K562 (cell line): ENCODE measurements around the gene INHA. TPM values are rescaled to one million over a fixed set of nuclear protein-coding genes. Genes with fewer than 3 reads are reported as not detected.

Source experiments
- KDM5B ChIP-seq: fragments of 200-600 bp; sonication (generic); IDR thresholded peaks from 2 replicates; pipeline ENCODE4 v1.6.1; 2012; ENCODE audit warnings: low read depth, mild to moderate bottlenecking, moderate library complexity, low read length, control low read depth, inconsistent platforms; ENCODE audit not compliant: insufficient replicate concordance
- NFE2 ChIP-seq: IDR thresholded peaks from 2 replicates; pipeline ENCODE4 v1.6.1; 2014; ENCODE audit warnings: antibody characterized with exemption, low read depth
- POLR2H ChIP-seq: IDR thresholded peaks from 2 replicates; pipeline ENCODE4 v1.6.1; 2016; ENCODE audit warnings: missing genetic modification characterization, low read depth, mild to moderate bottlenecking, control low read depth, missing compliant biosample characterization, moderate library complexity
- ZNF146 ChIP-seq: IDR thresholded peaks from one replicate; pipeline ENCODE4 v1.6.1; 2018; ENCODE audit warnings: missing compliant biosample characterization; ENCODE audit not compliant: unreplicated experiment
- polyA plus RNA-seq, 8 experiments: library from polyadenylated mRNA; depleted of rRNA in 4 of 8; stranded (reverse) in 5 of 8; unstranded in 3 of 8; fragments of >200 nt; fragmentation: Nextera tagmentation in 2 of 8; fragmentation: Illumina TruSeq in 1 of 8; extraction: Ambion mirVana in 2 of 8; extraction: Trizol in 1 of 8; gene quantifications; 2 replicates each; pipeline versions ENCODE4 v1.2.1 to v1.2.3, GENCODE V29; 2011 to 2014; ENCODE audit warnings: inconsistent platforms in 1 of 8, missing spikeins in 1 of 8
- total RNA-seq, 7 experiments: library from RNA; depleted of rRNA in 6 of 7; stranded (reverse); fragments of >200 nt in 6 of 7; fragmentation: Illumina TruSeq in 2 of 7; extraction: Trizol in 2 of 7; gene quantifications; 2 replicates each; pipeline versions ENCODE4 v1.2.1 to v1.2.3, GENCODE V29; 2011 to 2021; ENCODE audit warnings: low replicate concordance in 1 of 7
- TF ChIP-seq, protein P1 (sequence below): fragments of 450-650 bp; IDR thresholded peaks from 2 replicates; pipeline ENCODE4 v1.6.1; 2016; ENCODE audit warnings: low read depth
- TF ChIP-seq, protein P2 (sequence below): fragments of 250-450 bp; sonication (Bioruptor Pico); IDR thresholded peaks from 2 replicates; pipeline ENCODE4 v1.4.0; 2020
- TF ChIP-seq, protein P3 (sequence below), 2 experiments: fragments of 450-650 bp; IDR thresholded peaks; 2 replicates each; pipeline ENCODE4 v1.6.1; 2018; ENCODE audit warnings: mild to moderate bottlenecking in 2 of 2, low read depth in 1 of 2; ENCODE audit not compliant: partially characterized antibody in 2 of 2
- TF ChIP-seq, protein P4 (sequence below): fragments of 450-650 bp; IDR thresholded peaks from 2 replicates; pipeline ENCODE4 v1.6.1; 2014; ENCODE audit warnings: low read depth, mild to moderate bottlenecking, moderate library complexity, borderline replicate concordance
- TF ChIP-seq, protein P5 (sequence below), 2 experiments: IDR thresholded peaks; 2 replicates each; pipeline ENCODE4 v1.6.1; 2011; ENCODE audit warnings: borderline replicate concordance in 1 of 2, control low read depth in 1 of 2, low read depth in 1 of 2, low read length in 1 of 2, mild to moderate bottlenecking in 1 of 2, mixed read lengths in 1 of 2, moderate library complexity in 1 of 2; ENCODE audit not compliant: insufficient read depth in 1 of 2, insufficient read length in 1 of 2, poor library complexity in 1 of 2, severe bottlenecking in 1 of 2; ENCODE audit errors: extremely low read depth in 1 of 2

INHA gene
- total and polyA plus RNA-seq, 9 of the 15 experiments (the other 6 are each of a cell fraction or from before 2014, with no cell fraction given), result 0.07 to 1.9 (median 0.40) TPM

DNA sequence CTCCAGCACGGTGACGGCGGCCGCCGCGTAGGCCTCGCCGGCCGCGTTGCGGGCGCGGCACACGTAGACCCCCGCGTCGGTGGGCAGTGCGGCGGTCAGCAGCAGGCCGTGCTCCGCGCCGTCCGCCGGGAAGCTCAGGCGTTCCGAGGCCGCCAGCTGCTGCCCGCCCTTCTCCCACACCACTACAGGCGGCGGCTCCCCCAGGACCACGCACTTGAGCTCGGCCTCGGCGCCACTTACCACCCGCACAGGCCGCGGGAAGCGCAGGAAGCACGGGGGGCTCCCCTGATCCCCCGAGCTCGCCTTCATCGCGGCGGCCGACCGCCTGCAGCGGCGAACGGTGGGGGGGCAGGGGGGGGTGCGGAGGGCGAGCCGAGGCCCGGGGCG, 1.2 kb upstream of the INHA start (continued):
- TF ChIP-seq, protein P1, sequence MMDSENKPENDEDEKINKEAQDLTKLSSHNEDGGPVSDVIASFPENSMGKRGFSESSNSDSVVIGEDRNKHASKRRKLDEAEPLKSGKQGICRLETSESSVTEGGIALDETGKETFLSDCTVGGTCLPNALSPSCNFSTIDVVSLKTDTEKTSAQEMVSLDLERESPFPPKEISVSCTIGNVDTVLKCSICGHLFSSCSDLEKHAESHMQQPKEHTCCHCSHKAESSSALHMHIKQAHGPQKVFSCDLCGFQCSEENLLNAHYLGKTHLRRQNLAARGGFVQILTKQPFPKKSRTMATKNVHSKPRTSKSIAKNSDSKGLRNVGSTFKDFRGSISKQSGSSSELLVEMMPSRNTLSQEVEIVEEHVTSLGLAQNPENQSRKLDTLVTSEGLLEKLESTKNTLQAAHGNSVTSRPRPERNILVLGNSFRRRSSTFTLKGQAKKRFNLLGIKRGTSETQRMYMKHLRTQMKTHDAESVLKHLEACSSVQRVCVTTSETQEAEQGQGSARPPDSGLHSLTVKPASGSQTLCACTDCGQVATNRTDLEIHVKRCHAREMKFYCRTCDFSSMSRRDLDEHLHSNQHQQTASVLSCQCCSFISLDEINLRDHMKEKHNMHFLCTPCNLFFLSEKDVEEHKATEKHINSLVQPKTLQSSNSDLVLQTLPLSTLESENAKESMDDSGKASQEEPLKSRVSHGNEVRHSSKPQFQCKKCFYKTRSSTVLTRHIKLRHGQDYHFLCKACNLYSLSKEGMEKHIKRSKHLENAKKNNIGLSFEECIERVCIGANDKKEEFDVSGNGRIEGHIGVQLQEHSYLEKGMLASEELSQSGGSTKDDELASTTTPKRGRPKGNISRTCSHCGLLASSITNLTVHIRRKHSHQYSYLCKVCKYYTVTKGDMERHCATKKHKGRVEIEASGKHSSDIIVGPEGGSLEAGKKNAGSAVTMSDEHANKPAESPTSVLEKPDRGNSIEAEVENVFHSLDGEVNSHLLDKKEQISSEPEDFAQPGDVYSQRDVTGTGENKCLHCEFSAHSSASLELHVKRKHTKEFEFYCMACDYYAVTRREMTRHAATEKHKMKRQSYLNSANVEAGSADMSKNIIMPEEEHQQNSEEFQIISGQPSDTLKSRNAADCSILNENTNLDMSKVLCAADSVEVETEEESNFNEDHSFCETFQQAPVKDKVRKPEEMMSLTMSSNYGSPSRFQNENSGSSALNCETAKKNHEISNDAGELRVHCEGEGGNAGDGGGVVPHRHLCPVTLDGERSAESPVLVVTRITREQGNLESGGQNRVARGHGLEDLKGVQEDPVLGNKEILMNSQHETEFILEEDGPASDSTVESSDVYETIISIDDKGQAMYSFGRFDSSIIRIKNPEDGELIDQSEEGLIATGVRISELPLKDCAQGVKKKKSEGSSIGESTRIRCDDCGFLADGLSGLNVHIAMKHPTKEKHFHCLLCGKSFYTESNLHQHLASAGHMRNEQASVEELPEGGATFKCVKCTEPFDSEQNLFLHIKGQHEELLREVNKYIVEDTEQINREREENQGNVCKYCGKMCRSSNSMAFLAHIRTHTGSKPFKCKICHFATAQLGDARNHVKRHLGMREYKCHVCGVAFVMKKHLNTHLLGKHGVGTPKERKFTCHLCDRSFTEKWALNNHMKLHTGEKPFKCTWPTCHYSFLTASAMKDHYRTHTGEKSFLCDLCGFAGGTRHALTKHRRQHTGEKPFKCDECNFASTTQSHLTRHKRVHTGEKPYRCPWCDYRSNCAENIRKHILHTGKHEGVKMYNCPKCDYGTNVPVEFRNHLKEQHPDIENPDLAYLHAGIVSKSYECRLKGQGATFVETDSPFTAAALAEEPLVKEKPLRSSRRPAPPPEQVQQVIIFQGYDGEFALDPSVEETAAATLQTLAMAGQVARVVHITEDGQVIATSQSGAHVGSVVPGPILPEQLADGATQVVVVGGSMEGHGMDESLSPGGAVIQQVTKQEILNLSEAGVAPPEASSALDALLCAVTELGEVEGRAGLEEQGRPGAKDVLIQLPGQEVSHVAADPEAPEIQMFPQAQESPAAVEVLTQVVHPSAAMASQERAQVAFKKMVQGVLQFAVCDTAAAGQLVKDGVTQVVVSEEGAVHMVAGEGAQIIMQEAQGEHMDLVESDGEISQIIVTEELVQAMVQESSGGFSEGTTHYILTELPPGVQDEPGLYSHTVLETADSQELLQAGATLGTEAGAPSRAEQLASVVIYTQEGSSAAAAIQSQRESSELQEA, result no peak
- peak; percentile 25 for TF ChIP-seq KDM5B
- TF ChIP-seq, protein P2, sequence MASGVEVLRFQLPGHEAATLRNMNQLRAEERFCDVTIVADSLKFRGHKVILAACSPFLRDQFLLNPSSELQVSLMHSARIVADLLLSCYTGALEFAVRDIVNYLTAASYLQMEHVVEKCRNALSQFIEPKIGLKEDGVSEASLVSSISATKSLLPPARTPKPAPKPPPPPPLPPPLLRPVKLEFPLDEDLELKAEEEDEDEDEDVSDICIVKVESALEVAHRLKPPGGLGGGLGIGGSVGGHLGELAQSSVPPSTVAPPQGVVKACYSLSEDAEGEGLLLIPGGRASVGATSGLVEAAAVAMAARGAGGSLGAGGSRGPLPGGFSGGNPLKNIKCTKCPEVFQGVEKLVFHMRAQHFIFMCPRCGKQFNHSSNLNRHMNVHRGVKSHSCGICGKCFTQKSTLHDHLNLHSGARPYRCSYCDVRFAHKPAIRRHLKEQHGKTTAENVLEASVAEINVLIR (CRISPR knock-in tag), result no peak
- TF ChIP-seq, protein P3, sequence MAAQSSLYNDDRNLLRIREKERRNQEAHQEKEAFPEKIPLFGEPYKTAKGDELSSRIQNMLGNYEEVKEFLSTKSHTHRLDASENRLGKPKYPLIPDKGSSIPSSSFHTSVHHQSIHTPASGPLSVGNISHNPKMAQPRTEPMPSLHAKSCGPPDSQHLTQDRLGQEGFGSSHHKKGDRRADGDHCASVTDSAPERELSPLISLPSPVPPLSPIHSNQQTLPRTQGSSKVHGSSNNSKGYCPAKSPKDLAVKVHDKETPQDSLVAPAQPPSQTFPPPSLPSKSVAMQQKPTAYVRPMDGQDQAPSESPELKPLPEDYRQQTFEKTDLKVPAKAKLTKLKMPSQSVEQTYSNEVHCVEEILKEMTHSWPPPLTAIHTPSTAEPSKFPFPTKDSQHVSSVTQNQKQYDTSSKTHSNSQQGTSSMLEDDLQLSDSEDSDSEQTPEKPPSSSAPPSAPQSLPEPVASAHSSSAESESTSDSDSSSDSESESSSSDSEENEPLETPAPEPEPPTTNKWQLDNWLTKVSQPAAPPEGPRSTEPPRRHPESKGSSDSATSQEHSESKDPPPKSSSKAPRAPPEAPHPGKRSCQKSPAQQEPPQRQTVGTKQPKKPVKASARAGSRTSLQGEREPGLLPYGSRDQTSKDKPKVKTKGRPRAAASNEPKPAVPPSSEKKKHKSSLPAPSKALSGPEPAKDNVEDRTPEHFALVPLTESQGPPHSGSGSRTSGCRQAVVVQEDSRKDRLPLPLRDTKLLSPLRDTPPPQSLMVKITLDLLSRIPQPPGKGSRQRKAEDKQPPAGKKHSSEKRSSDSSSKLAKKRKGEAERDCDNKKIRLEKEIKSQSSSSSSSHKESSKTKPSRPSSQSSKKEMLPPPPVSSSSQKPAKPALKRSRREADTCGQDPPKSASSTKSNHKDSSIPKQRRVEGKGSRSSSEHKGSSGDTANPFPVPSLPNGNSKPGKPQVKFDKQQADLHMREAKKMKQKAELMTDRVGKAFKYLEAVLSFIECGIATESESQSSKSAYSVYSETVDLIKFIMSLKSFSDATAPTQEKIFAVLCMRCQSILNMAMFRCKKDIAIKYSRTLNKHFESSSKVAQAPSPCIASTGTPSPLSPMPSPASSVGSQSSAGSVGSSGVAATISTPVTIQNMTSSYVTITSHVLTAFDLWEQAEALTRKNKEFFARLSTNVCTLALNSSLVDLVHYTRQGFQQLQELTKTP (IDR thresholded peaks at IDR 0.05; ENCODE audit: low read depth in 1 of 2, partially characterized antibody in 2 of 2), result no peak
- no peak for TF ChIP-seq NFE2
- no peak for TF ChIP-seq POLR2H
- TF ChIP-seq, protein P4, sequence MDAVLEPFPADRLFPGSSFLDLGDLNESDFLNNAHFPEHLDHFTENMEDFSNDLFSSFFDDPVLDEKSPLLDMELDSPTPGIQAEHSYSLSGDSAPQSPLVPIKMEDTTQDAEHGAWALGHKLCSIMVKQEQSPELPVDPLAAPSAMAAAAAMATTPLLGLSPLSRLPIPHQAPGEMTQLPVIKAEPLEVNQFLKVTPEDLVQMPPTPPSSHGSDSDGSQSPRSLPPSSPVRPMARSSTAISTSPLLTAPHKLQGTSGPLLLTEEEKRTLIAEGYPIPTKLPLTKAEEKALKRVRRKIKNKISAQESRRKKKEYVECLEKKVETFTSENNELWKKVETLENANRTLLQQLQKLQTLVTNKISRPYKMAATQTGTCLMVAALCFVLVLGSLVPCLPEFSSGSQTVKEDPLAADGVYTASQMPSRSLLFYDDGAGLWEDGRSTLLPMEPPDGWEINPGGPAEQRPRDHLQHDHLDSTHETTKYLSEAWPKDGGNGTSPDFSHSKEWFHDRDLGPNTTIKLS, result no peak
- TF ChIP-seq ZNF146, result no peak
- TF ChIP-seq, protein P5, sequence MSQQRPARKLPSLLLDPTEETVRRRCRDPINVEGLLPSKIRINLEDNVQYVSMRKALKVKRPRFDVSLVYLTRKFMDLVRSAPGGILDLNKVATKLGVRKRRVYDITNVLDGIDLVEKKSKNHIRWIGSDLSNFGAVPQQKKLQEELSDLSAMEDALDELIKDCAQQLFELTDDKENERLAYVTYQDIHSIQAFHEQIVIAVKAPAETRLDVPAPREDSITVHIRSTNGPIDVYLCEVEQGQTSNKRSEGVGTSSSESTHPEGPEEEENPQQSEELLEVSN (IDR thresholded peaks at IDR 0.05; ENCODE audit: borderline replicate concordance in 1 of 2, extremely low read depth in 1 of 2, insufficient read depth in 1 of 2, insufficient read length in 1 of 2, low read depth in 1 of 2, low read length in 1 of 2, poor library complexity in 1 of 2, severe bottlenecking in 1 of 2), result peak in 1 of 2 experiments; percentile 10
